ENCODE measurements around the gene HECTD2.

- TF ChIP-seq FOXA1 (IDR thresholded peaks at IDR 0.05) = no peak
- TF ChIP-seq SP1 (IDR thresholded peaks at IDR 0.05) = no peak
- no peak for TF ChIP-seq FOXK2 (IDR thresholded peaks at IDR 0.05)
- TF ChIP-seq NFRKB (IDR thresholded peaks at IDR 0.05) = no peak
- no peak for TF ChIP-seq TARDBP (IDR thresholded peaks at IDR 0.05)
- no peak for TF ChIP-seq FOXM1 (IDR thresholded peaks at IDR 0.05; ENCODE audit: borderline replicate concordance)
- no peak for TF ChIP-seq CTBP1 (IDR thresholded peaks at IDR 0.05; ENCODE audit: borderline replicate concordance)
- TF ChIP-seq ZNF384 (IDR thresholded peaks at IDR 0.05) = no peak
These were observed 55.1 kb downstream of the HECTD2 start for GRCh38 chr10:91465261-91465660.
